ENCODE results near the gene KRTAP5-6.

Gene KRTAP5-6

GRCh38 chr11:1705126-1706052, 8.4 kb downstream of the KRTAP5-6 start:
- peak; percentile 56 for DNase-seq

DNA sequence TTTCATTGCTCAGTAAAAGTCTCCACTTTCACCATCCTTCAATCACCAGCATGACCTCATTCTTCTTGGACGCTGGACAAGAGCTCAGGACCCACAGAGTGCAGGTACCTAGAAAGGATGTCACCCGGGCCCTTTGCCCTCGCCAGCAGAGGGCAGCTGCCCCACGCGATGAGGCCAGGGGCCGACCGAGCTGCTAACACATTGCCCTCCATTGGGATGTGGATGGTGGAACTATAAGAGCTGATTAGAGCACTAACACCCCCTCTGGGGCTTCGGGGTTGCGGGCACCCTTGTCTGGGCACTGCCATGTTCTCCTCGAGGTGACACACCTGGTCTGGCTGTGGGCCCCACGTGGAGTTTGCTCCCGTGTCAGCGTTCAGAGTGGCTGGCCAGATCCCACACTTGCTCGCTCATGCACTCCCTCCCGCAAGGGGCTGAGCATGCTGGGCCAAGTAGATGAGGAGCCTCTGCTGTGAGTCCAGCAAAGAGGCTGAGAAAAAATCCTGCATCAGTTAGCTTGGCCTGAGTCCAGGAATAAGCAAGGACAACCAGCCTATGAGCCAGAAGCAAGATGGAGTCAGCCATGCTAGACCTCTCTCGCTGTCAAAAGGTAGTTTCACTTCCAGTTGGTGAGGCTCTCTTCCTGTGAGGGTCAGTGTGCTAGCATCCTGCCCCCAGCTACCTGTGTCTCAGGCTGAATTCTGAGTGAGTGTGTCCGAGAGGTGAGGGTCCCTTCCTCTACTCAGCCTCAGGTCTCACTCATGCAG, 9.8 kb downstream of the KRTAP5-6 start:
- DNase-seq = no peak

DNA sequence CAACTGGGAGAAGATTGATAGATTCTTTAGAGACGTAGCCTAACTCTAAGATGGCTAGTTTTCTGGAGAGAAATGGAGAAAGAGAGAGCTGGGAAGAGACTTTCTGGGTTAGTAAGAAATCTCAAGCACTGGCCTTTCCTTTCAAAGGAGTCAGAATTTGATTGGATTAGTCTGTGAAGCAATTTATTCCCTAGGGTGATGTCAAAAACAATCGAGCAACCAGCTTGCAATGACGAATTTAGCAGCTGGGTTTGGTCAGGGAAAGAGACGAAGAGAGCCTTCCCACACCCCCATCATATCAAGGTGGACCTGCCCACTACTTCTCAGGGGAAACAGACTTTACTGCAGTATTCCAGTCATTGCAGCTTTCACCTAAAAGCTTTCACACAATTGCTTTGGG, 10.8 kb downstream of the KRTAP5-6 start:
- DNase-seq = no peak

DNA sequence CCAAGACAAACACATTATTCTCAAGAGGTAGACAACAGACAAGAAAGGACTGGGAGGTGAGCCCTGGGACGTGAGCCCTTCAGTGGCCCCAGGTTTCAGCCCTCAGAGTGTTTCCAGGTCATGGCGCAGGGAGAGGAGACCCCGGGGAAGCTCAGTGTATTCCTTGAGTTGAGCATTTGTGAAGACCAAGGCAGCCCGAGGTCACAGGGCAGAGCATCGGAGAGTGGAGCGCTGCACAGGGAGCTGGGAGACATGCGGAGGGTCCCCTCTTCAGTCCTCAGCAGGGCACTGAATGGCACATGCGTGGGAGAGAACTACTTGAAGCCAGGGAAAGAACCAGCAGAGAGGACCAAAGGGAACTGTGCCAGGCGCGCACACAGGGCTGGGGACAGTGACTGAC, 11.7 kb downstream of the KRTAP5-6 start:
- no peak for DNase-seq

- DNase-seq = no peak
Measured at GRCh38 chr11:1714908-1715885, 18.2 kb downstream of the KRTAP5-6 start.

DNA sequence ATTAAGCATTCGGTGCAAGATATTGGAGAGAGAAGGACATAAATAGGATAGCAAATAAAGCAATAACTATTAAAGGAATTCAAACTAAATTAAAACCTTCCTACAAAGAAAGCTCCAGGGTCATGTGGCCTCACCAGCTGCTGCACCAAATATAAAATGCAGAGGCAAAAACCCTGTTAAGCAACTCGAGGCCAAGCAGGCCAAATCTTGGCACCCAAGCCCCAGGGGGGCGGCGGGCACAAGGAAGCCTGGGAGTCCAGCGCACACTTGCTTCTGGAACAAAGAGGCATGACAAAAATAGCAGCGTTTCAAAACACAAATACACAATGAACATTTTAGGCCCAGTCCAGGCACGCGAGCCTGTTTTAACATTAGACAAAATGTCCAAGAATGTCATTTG, 20.8 kb downstream of the KRTAP5-6 start:
- no peak for DNase-seq

- DNase-seq = no peak
Measured at GRCh38 chr11:1718326-1718725, 21.3 kb downstream of the KRTAP5-6 start.

- no peak for DNase-seq
Measured at GRCh38 chr11:1719781-1720180, 22.8 kb downstream of the KRTAP5-6 start.

DNA sequence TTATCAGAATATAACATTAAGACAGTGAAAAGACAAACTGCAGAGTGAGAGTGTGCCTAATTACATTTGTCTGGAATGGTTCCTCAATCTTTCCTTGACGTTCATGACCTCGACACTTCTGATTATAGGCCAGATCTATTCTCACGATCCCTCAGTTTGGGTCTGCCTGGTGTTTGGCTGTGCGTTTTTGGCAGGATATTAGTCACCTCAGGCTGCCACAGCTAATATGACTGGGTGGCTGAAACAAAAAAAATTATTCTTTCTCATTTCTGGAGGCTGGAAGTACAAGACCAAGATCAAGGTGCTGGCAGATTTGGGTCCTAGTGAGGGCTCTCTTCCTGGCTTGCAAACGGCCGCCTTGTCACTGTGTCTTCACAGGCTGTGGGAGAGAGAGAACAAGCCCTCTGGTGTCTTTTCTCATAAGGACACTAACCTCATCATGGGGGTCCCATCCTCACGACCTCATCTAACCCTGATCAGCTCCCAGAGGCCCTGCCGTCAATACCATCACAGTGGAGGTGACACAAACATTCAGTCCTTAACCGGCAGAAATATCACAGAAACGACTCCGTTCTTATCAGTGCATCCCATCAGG, 30.2 kb downstream of the KRTAP5-6 start:
- peak; percentile 51 for DNase-seq

DNA sequence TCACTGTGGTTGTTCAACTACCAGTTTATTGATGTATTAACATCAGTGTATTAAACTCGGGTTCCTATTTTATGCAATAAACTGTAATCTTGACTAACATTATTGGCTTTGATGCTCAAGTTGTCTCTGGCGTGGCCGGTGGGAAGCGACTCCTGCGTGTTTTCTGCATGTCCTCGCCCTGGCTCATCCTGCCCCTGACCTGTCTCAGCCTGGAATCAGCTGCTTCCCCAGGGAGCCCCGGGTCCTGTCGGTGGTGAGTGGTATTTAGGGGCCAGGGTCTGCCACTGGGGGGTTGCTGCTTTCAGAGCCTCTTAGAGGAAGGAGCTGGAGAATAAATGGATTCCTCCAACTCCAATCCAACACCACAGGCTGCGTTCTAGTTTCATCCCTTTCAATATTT, 30.9 kb downstream of the KRTAP5-6 start:
- DNase-seq = no peak

GRCh38 chr11:1728301-1728700, 31.3 kb downstream of the KRTAP5-6 start:
- no peak for DNase-seq

GRCh38 chr11:1728931-1729691, 32.1 kb downstream of the KRTAP5-6 start:
- peak; percentile 36 for DNase-seq

GRCh38 chr11:1729692-1730011, 32.7 kb downstream of the KRTAP5-6 start:
- no peak for DNase-seq

DNA sequence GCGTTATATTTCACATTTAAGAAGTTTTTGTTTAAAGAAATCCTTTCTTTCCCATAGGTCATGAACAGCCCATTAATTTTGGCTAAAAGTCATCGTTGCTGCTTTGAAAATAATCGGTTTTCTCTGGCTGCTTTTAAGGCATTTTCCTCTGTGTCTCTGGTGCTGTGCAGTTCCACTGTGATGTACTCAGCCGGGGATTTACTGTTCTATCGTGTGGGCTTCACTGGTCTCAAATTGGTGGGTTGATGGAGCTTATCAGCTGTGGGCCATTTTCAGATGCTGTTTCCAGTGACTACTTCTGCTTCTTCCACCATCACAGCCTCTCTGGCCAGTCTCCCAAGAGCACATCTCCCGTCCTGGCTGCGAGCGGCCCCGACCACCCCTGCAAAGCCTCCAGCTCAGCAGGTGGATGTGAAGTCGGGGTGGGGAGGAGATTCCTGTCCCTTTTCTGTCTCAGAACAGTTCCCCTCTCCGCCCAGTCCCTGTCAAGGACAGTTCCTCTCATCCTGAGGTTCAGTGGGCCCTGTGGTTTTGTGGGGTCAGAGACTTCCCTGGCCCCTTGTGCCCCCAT, 33.1 kb downstream of the KRTAP5-6 start:
- no peak for DNase-seq

GRCh38 chr11:1731451-1732059, 34.6 kb downstream of the KRTAP5-6 start:
- no peak for DNase-seq

DNA sequence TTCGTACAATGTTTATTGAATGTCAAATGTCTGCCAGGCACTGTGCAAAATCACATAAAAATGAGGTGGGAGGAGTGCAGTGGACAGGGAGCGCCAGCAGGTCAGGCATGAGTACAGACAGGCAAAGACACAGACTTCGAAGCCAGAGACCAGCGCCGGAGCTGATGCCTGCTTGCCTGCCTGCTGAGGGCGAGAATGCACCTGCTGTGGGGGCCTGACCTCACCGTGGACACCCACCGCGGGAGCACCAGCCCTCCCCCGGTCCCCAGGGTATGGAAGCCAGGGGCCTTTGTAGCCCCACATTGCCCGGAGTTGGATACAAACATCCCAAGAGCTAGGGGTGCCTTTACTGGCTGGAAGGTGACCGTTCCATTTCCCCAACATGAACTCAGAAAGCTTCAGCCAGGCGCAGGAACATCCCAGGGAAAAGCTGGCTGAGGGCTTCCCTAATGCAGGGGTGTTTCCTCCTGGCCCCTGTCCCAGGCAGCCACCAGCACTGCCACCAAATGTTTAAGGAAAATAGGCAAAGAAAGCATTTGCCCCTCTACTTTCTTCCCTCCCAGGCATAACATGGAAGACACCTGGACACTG, 35.5 kb downstream of the KRTAP5-6 start:
- DNase-seq = no peak

DNA sequence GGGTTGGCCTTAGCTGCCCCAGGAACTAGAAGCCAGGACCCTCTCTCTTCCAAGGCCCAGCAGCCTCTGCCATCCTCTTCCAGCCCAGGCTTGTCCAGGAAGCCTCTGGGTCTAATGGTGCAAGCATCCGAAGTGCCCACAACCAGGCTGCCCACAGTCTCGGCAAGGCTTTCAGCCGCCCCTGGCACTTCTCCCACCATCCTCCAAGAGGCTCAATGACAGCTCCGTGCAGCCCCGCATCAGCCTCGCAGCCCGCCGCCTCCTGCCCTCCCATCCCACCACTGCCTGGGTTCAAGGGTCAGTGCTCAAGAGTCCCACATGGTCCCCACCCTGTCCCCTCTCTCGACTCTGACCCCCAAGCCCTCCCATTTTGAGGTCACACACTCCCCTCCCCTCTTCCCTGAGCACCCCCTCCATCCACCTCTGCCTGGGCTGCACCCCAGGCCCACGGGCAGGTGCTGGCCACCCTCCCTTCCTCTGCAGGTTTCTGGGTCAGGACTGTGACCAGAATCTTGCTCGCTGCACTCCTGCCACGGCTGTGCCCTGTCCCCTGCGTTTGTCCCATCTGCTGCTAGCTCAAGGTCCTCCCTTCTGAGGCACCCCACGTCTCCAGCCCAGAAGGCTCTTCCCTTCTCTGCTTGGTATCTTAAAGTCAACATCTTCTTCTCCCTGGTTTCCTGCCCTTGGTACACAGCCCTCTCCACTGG, 36.2 kb downstream of the KRTAP5-6 start:
- no peak for DNase-seq

GRCh38 chr11:1733716-1734640, 37.0 kb downstream of the KRTAP5-6 start:
- no peak for DNase-seq

GRCh38 chr11:1734641-1735081, 37.7 kb downstream of the KRTAP5-6 start:
- no peak for DNase-seq
